ENCODE data around the gene FBXW9. TPM values are rescaled to one million over a fixed set of nuclear protein-coding genes. Genes with fewer than 3 reads are reported as not detected.

FBXW9 gene
- total RNA-seq, 1 donor from 2014 or later: 1.7 TPM

Other genes with a start within 250 kb of the FBXW9 start
- 1.6 TPM for gene ZNF709, start 211.8 kb downstream of the FBXW9 start, total RNA-seq
- gene ZNF564, start 145.1 kb downstream of the FBXW9 start, total RNA-seq: 9.6 TPM
- 5.1 TPM for gene ZNF490, start 85.8 kb downstream of the FBXW9 start, total RNA-seq
- 15.5 TPM for gene ZNF791, start 85.7 kb downstream of the FBXW9 start, total RNA-seq
- 32.5 TPM for gene MAN2B1, start 29.9 kb downstream of the FBXW9 start, total RNA-seq
- 8.7 TPM for gene WDR83, start 29.8 kb downstream of the FBXW9 start, total RNA-seq
- 60.2 TPM for gene DHPS, start 14.8 kb downstream of the FBXW9 start, total RNA-seq
- not detected for gene GNG14, start 8.6 kb downstream of the FBXW9 start, total RNA-seq
- gene TNPO2, start 27.3 kb upstream of the FBXW9 start, total RNA-seq: 36.0 TPM
- gene TRIR, start 38.1 kb upstream of the FBXW9 start, total RNA-seq: 127 TPM
- gene GET3, start 40.9 kb upstream of the FBXW9 start, total RNA-seq: 64.7 TPM
- gene BEST2, start 55.2 kb upstream of the FBXW9 start, total RNA-seq: not detected
- 44.9 TPM for gene HOOK2, start 78.9 kb upstream of the FBXW9 start, total RNA-seq
- 24.2 TPM for gene JUNB, start 94.9 kb upstream of the FBXW9 start, total RNA-seq
- gene PRDX2, start 105.2 kb upstream of the FBXW9 start, total RNA-seq: 750 TPM
- 2.2 TPM for gene THSD8, start 105.4 kb upstream of the FBXW9 start, total RNA-seq
- gene RNASEH2A, start 110.0 kb upstream of the FBXW9 start, total RNA-seq: 4.5 TPM
- not detected for gene RTBDN, start 137.9 kb upstream of the FBXW9 start, total RNA-seq
- 0.12 TPM for gene MAST1, start 141.9 kb upstream of the FBXW9 start, total RNA-seq
- 19.2 TPM for gene DNASE2, start 184.8 kb upstream of the FBXW9 start, total RNA-seq
- not detected for gene KLF1, start 190.6 kb upstream of the FBXW9 start, total RNA-seq
- gene GCDH, start 194.5 kb upstream of the FBXW9 start, total RNA-seq: 30.5 TPM
- gene SYCE2, start 222.7 kb upstream of the FBXW9 start, total RNA-seq: not detected
- gene FARSA, start 237.1 kb upstream of the FBXW9 start, total RNA-seq: 38.5 TPM
- 422 TPM for gene CALR, start 242.0 kb upstream of the FBXW9 start, total RNA-seq
- gene RAD23A, start 249.2 kb upstream of the FBXW9 start, total RNA-seq: 188 TPM

All from left ventricle myocardium superior (tissue), 1 donor.